RWPE2 (cell line): Measurements from ENCODE around the gene KIAA1614.
"Not testable (repeated sequence)": the region's sequence is repeated elsewhere in the genome, so short reads cannot be mapped to it uniquely, and the experiment has no call there.

Experiments used
- ATAC-seq: fragments of 200-7000 bp; cut with Tn5 transposase; 3 replicates; pipeline ENCODE4 v1.9.1; 2021; ENCODE audit warnings: low read depth
- DNase-seq: peaks from one replicate; pipeline ENCODE4 v3.0.0-alpha.2; 2020; ENCODE audit warnings: low spot score
- H3K27ac ChIP-seq: fragments of 450-650 bp; 2 replicates; pipeline ENCODE4 v1.5.1; 2017; ENCODE audit warnings: mild to moderate bottlenecking; ENCODE audit not compliant: poor library complexity, severe bottlenecking
- H3K27me3 ChIP-seq: fragments of 250-450 bp; sonication (Bioruptor Pico); 2 replicates; pipeline ENCODE4 v1.5.1; 2021; ENCODE audit warnings: mild to moderate bottlenecking, moderate library complexity; ENCODE audit not compliant: insufficient read depth, poor library complexity, severe bottlenecking
- H3K36me3 ChIP-seq: fragments of 250-450 bp; sonication (Bioruptor Pico); 2 replicates; pipeline ENCODE4 v1.5.1; 2020; ENCODE audit warnings: low read depth, mild to moderate bottlenecking, moderate library complexity
- H3K4me1 ChIP-seq: fragments of 250-450 bp; sonication (Bioruptor Pico); 2 replicates; pipeline ENCODE4 v1.5.1; 2021; ENCODE audit warnings: mild to moderate bottlenecking, moderate library complexity; ENCODE audit not compliant: insufficient read depth, poor library complexity, severe bottlenecking
- H3K4me3 ChIP-seq: fragments of 250-450 bp; sonication (Bioruptor Pico); 2 replicates; pipeline ENCODE4 v1.5.1; 2021; ENCODE audit warnings: mild to moderate bottlenecking, moderate library complexity; ENCODE audit not compliant: severe bottlenecking
- H3K9me3 ChIP-seq: fragments of 250-450 bp; sonication (Bioruptor Pico); 2 replicates; pipeline ENCODE4 v1.5.1; 2021; ENCODE audit warnings: mild to moderate bottlenecking, moderate library complexity; ENCODE audit not compliant: severe bottlenecking
- CTCF ChIP-seq: fragments of 450-650 bp; IDR thresholded peaks from one replicate; pipeline ENCODE4 v1.5.1; 2017; ENCODE audit warnings: mild to moderate bottlenecking, moderate library complexity; ENCODE audit not compliant: poor library complexity, severe bottlenecking

Gene KIAA1614

DNA sequence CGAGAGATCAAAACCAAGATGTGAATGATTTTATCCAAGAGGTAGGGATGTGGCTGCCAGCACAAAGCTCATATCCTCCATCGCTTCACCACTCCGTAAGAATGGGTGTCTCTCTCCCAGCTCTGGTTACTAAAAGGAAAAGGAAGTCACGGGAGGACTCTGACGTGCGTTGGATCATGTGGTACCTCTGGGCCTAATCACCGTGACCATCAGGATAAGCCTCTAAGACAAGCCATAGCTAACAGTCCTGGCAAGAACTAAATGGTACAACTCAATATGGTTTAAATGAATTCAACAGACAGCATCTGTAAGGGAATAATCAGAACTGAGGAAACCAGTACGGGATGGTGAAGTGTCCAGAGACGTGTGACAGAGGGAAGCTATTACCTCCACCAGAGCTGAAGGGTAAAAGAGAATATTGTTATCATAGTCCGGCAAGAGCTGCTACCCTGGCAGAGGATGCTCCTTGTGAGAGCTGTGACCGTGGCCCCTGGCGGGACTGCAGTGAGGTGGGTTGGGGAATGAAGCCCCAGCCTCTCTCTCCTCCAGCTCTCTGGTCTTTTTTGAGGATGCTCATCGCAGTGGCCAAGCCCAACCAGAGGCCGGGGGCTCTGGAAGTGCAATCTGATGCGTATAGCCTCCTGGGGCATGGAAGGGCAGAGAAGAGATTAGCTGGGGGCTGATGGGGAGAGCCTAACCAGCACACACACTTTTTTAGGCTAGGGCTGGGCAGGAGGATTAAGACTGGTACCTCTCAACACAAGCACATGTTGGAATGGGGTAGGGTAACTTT, 54.2 kb downstream of the KIAA1614 start:
- H3K27me3 ChIP-seq: no peaks in the 10 kb centered on the region
- DNase-seq: no peak
- no peak for TF ChIP-seq CTCF
- H3K27ac ChIP-seq: no peak overlapping the region
- H3K9me3 ChIP-seq: no peaks in the 10 kb centered on the region
- H3K4me1 ChIP-seq: no peaks in the 10 kb centered on the region
- no peak overlapping the region for H3K4me3 ChIP-seq
- no peak for ATAC-seq
- peaks cover 19% of the 10 kb centered on the region; the same call in 1 of the 2 replicates for H3K36me3 ChIP-seq

DNA sequence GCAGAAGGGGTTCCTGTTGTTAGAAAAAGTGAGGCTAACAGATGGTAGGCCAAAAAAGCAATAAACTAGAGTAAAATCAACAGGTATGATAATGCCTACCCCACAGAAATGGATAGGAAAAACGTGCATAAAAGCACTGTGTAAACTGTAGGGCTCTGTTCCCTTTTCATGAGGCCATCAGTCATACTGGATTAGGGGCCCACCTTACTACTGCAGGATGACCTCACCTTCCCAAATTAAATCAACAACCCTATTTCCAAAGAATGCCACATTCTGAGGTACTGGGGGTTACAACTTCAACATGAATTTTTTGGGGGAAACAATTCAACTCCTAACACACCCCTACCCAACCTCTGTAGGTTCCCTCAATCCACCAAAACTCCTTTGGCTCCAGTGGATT, 54.9 kb downstream of the KIAA1614 start:
- H3K4me3 ChIP-seq: no peak overlapping the region
- H3K27me3 ChIP-seq: no peaks in the 10 kb centered on the region
- ATAC-seq: no peak
- TF ChIP-seq CTCF: no peak
- no peaks in the 10 kb centered on the region for H3K4me1 ChIP-seq
- no peak overlapping the region for H3K27ac ChIP-seq
- DNase-seq: no peak
- H3K36me3 ChIP-seq: peaks cover 21% of the 10 kb centered on the region; the same call in 1 of the 2 replicates
- no peaks in the 10 kb centered on the region for H3K9me3 ChIP-seq

DNA sequence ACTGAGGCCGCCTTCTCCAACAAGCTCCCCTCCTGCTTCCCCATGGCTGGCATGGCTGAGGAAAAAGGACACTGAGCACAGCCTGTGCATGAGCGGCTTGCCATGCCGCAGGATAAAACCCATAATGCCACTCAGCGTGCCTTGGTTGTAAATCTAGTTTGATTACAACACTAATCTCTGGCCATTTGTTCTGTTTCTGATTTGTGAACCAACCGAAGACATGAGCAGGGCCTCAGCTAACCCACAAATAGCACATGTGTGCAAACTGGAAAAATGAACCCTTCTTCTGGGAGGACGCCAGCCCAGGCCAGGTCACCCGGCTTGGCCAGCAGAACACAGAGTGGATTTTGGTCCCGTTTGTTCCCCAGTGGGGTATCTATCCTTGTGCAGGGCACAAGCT, 56.1 kb downstream of the KIAA1614 start:
- H3K27ac ChIP-seq, ATAC-seq, DNase-seq, H3K4me3 ChIP-seq, H3K9me3 ChIP-seq, H3K27me3 ChIP-seq, H3K4me1 ChIP-seq: not testable (repeated sequence)
- H3K36me3 ChIP-seq: peaks cover 33% of the 10 kb centered on the region

- H3K4me1 ChIP-seq: no peaks in the 10 kb centered on the region
- no peak for ATAC-seq
- no peaks in the 10 kb centered on the region for H3K27me3 ChIP-seq
- TF ChIP-seq CTCF: no peak
- H3K36me3 ChIP-seq: peaks cover 39% of the 10 kb centered on the region
- no peak overlapping the region for H3K27ac ChIP-seq
- H3K9me3 ChIP-seq: no peaks in the 10 kb centered on the region
- no peak for DNase-seq
- no peak overlapping the region for H3K4me3 ChIP-seq
Observed at GRCh38 chr1:180969434-180969833, 56.7 kb downstream of the KIAA1614 start.

GRCh38 chr1:180970333-180971079, 57.8 kb downstream of the KIAA1614 start:
- Histone ChIP-seq H3K27me3 (no peaks in the 10 kb centered on the region), H3K4me3 (no peak overlapping the region), H3K36me3 (peaks cover 45% of the 10 kb centered on the region), H3K27ac (no peak overlapping the region), H3K4me1 (no peaks in the 10 kb centered on the region), H3K9me3 (no peaks in the 10 kb centered on the region)
- ATAC-seq (no peak), DNase-seq (no peak)
- TF ChIP-seq CTCF: no peak
